Right lung (tissue), 5 donors: ENCODE data around the gene RCAN1. TPM values are rescaled to one million over a fixed set of nuclear protein-coding genes. Genes with fewer than 3 reads are reported as not detected.
"Not testable (repeated sequence)": the region's sequence is repeated elsewhere in the genome, so short reads cannot be mapped to it uniquely, and the experiment has no call there.

Experiments used
- DNase-seq, 2 donors: peaks; one replicate each; pipeline ENCODE4 v3.0.0-alpha.2; 2013
- polyA plus RNA-seq, 5 donors: library from polyadenylated mRNA; unstranded; fragments of 120-200 nt; gene quantifications; one replicate each; pipeline versions ENCODE4 v1.2.1 to v1.2.3, GENCODE V29; 2013; ENCODE audit warnings: inconsistent platforms in 1 of 5, low replicate concordance in 1 of 5; ENCODE audit not compliant: insufficient read length in 5 of 5, insufficient read depth in 1 of 5

RCAN1 gene
- polyA plus RNA-seq, 5 donors = 16.9 to 20.9 (median 20.0) TPM

- no peak for DNase-seq
Observed at GRCh38 chr21:34520281-34520680, 94.6 kb downstream of the RCAN1 start.

DNA sequence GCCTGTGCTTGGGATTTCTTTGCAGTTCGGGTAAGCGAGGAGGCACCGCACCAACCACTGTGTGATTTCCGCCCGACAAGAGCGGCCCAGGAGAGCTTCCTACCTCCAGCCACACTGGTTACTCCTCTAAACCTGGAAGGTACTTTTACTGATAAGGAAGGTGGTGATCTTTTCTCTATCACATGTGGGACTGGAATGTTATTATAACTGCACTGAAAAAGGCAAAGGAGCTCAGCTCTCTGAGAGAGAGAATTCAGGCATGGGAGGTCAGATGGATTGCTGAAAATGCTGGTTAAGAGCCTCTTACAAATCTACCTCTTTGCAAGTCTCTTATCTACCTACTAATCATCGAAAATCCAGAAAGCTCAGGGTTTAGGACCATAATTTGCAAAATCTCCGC lies 95.2 kb downstream of the RCAN1 start:
- no peak for DNase-seq

GRCh38 chr21:34519016-34519415 lies 95.9 kb downstream of the RCAN1 start:
- DNase-seq = no peak

DNA sequence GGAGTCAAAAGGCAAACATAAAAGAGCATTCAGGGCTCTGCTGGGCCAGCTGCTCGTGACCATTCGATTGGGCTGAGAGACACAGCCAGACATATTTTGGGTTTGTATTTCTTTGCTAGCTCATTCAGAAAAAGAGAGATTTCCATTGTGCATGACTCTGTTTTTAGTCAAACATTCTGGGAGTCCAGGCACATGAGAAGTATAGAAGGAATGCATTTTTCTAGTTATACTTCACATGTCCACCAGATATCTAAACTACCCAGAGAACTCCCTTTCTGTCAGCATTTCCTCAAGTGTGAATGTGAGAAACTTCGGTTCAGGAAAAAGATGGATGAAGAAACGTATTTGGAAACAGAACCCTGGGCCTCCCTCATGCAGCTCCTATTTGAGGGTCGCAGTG lies 96.6 kb downstream of the RCAN1 start:
- no peak for DNase-seq

GRCh38 chr21:34517491-34518245 lies 97.2 kb downstream of the RCAN1 start:
- DNase-seq = no peak

DNA sequence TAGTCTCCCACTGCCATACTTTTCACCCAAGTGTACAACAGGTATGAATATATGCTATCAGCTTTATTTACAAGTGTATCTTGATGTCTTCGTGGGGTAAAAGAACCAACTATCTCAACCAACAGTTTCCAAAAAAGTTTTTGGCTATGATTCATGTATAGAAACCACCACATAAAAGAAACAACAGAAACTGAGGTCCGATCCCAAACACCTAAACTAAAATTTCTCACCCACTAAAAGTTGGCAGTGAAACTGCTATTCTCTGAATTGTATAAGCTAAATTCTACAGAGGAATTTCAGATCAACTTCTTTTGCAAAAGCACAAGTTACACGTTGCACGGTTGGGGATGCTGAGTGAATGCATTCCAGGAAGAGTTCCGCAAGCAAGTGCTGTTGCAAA lies 97.9 kb downstream of the RCAN1 start:
- DNase-seq = no peak

DNA sequence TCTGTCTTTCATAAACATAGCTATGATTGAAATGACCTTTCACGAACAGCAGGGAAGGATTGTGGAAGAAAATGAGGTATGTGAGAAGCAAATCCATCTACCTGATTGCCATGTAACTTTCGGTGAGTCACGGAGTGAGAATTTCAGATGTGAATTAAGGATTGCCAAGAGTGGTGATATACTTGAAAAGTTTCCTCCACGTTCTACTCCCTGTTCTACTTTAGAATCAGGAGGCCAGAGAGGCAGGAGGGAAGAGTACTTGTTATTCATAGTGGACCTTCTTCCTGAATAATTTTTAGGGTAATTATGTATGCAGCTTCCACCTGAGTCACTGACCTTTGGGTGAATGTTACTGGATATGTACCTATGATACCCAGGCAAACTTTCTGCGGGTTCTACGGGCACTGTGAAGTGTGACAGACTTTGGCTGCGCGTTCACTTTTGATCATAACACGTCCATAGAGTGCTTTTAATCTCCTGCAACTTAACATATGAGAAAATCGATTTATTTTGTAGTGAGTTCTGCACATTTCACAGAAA lies 100.3 kb downstream of the RCAN1 start:
- DNase-seq = no peak

DNA sequence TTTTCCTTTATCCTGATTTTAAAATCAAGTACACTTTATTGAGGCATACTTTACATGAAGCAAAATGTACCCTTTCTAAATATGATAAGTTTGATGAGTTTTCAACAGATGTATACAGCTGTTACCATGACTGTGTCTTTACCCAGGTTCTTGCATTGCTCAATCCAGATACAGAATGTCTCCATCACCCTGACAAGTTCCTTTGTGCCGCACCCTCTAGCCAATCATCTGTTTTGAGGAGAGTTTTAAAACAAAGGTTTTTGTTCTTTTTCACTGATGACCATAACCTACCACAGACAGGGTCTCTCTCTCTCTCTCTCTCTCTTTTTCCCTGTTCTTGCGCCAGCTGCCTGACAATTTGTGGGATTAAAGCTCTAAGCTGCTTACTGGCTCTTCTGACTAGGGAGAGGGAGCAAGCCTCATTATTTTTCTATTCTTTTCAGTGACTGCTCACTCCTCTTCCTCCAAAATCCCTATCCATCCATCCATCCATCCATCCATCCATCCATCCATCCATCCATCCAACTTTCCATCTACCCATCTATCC lies 101.7 kb downstream of the RCAN1 start:
- peak; percentile 77 for DNase-seq

DNA sequence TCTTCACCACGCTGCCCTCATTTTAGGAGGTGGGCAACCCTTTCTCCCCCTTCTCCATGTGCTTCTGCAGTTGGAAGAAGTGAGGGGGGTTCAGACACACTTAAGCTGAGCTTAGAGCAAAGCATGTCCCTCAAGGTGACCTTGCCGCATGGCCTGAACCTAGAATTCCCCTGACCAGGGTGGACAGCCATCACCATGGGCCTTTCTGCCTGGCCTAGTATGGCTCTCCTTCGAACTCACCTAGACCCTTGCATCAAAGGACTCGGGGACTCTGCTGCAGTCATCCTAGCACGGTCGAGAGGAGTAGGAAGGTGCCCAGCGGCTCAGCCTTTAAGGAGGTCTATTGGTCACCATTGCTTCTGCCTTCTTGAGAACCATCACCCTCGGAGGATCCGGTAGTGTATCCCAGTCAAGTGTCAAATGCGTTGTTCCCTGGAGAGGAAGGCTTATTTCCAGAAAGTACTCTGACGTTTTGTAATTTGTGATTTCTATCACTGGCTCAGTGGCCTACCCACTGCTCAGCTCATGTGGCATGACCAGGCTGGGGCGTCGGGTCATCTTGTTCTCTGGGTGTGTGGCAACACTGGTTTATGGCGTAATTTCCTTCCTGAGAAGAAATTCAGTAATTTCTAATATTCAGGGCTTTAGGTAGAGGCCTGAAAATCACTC lies 103.0 kb downstream of the RCAN1 start, which contains the start of gene KCNE1:
KCNE1 (minus strand) TSS at position 424 of the 669 bp plus-strand sequence. CDS start 62,576 bp downstream, outside the sequence.
- DNase-seq = no peak

DNA sequence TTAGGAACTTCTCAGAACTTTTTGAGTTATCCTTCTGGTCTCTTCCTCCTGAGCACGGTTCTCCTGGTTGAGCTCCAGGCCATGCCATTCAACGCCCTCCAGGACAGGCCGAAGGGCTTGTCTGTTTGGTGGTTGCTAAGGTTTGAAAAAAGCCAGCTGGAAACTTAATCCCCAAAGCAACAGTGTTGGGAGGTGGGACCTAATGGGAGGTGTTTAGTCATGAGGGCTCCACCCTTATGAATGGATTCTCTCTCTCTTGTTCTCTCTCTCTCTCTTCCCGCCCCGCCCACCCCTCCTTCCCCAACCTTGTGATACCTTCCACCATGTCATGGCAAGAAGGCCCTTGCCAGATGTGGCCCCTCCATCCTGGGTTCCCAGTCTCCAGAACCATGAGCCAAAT lies 103.7 kb downstream of the RCAN1 start:
- DNase-seq = no peak

GRCh38 chr21:34510148-34511142 lies 104.5 kb downstream of the RCAN1 start:
- peak in 1 of 2 donors; percentile 30 for DNase-seq

GRCh38 chr21:34509151-34509550 lies 105.8 kb downstream of the RCAN1 start:
- no peak for DNase-seq

DNA sequence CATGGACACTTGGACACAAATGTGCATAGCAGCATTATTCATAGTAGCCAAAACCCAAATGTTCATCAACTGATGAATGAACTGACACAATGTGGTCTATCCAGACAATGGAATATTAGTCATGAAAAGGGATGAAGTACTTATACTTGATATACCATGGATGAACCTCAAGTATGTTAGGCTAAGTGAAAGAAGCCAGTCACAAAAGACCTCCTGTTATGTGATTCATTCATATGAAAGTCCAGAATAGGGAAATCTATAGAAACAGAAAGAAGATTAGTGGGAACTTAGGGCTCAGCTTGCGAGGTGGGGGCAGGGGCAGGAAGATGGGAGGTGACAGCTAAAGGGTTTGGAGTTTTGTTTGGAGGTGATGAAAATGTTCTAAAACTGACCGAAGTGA lies 110.3 kb downstream of the RCAN1 start:
- DNase-seq = no peak

- DNase-seq = no peak
Observed at GRCh38 chr21:34502480-34503106, 112.3 kb downstream of the RCAN1 start.

GRCh38 chr21:34501716-34502115 lies 113.2 kb downstream of the RCAN1 start:
- DNase-seq = no peak

DNA sequence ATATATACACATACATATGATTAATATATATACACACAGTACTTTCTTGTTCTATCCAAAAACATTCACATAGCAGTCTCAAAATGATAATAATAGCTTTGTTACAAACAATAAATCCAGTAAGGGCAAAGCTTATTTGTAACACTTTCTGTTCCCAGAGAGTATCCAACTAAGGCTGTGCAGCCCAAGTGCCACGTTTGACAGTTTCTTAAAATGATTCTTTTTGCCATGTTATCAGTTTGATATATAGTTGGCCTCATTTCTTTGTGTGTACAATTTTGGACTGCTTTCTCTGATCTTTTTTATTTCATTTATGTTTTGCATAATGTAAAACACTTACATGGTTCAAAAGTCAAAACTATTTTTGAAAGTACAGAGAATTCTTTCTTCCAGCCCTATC lies 114.7 kb downstream of the RCAN1 start:
- DNase-seq = no peak

- no peak for DNase-seq
Observed at GRCh38 chr21:34499116-34499515, 115.8 kb downstream of the RCAN1 start.

DNA sequence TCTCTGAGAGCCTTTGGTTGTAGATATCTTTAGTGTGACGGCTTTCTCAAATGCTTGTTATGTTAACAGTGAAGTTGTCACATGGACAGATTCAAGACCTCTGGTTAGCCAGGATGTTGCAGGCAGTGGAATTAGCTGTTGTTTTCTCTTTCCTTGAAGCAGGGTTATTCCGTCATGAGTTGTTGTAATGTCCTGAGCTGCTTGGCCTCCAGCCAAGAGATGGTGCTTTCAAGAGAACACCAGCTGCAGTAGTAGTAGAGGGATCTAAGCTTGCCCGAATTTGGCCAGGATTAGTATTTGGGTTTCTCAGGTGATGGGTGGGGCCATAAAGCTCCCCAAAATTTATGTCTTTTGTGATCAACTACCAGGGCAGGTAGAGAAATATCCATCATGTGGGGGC lies 116.3 kb downstream of the RCAN1 start:
- DNase-seq = no peak

GRCh38 chr21:34483854-34484253 lies 131.1 kb downstream of the RCAN1 start:
- not testable (repeated sequence) for DNase-seq

DNA sequence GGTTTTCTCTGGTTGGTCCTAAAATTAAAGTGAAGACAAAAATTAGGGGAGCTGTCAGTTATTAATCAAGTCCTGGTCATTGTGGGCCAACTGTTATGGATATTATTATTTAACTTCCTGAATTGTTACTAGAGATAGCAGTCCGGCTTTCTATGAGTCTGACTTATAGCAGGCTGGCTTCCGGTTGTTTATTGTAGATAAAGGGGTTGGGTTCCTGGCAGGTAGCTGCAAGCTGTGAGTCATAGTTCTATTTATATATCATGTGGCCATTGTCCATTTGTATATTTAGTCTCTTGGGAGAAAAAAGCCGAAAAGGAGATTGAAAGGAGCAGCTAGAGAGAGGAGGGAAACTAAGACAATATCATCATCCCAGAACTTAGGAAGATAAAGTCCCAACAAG lies 131.5 kb downstream of the RCAN1 start:
- DNase-seq = not testable (repeated sequence)

- DNase-seq = not testable (repeated sequence)
Observed at GRCh38 chr21:34467333-34467732, 147.6 kb downstream of the RCAN1 start.
